Measurements from ENCODE around the gene IQSEC2. TPM values are rescaled to one million over a fixed set of nuclear protein-coding genes. Genes with fewer than 3 reads are reported as not detected.

The IQSEC2 gene
- total RNA-seq, 1 experiment from 2014 or later: 20.7 TPM

GRCh38 chrX:53255738-53256191 is 25.6 kb downstream of the IQSEC2 start:
- Histone ChIP-seq H3K27ac (ENCODE audit: low read depth, low read length) (no peak overlapping the region), H4K20me1 (ENCODE audit: insufficient read depth) (no peaks in the 10 kb centered on the region), H3K4me3 (replicated peaks in 1 of 2; ENCODE audit: low read depth in 1 of 2, low read length in 2 of 2) (no peak overlapping the region), H3K9me2 (ENCODE audit: insufficient read depth) (no peaks in the 10 kb centered on the region), H3K9ac (ENCODE audit: low read length) (no peak overlapping the region), H3K79me2 (ENCODE audit: insufficient read depth, low read length) (no peaks in the 10 kb centered on the region), H3K36me3 (ENCODE audit: control insufficient read depth in 1 of 2, insufficient read depth in 2 of 2, low read length in 2 of 2) (no peaks in the 10 kb centered on the region), H3K9me3 (ENCODE audit: control insufficient read depth in 1 of 2, insufficient read depth in 1 of 2, low read depth in 1 of 2, low read length in 2 of 2) (no peaks in the 10 kb centered on the region), H2AFZ (ENCODE audit: low read depth, low read length, poor library complexity, severe bottlenecking) (no peak overlapping the region), H3K27me3 (ENCODE audit: insufficient read depth, low read length) (no peaks in the 10 kb centered on the region), H3K4me1 (ENCODE audit: control insufficient read depth in 1 of 2, insufficient read depth in 2 of 2, low read length in 2 of 2) (no peaks in the 10 kb centered on the region), H3K4me2 (ENCODE audit: low read length) (no peak overlapping the region)
- BruUV-seq (replicated peaks): no TSS peak
- POLR2A ChIA-PET: no interaction called here
- DNase-seq (ENCODE audit: low read depth, low spot score): no peak
- RAD21 ChIA-PET (ENCODE audit: low non-redundant PET in 1 of 2, low total read pairs in 2 of 2, uncharacterized antibody in 2 of 2, unreplicated experiment in 2 of 2): no interaction called here
- no peak for TF ChIP-seq POLR2AphosphoS5 (IDR thresholded peaks at IDR 0.05; ENCODE audit: low read depth, low read length)
- no peak for TF ChIP-seq EZH2phosphoT487 (IDR thresholded peaks at IDR 0.05; ENCODE audit: borderline replicate concordance)
- no peak for TF ChIP-seq EZH2 (IDR thresholded peaks at IDR 0.05)
- TF ChIP-seq EGR1 (IDR thresholded peaks at IDR 0.05; ENCODE audit: low read depth): no peak
- TF ChIP-seq YY1 (IDR thresholded peaks at IDR 0.05; ENCODE audit: extremely low read depth, insufficient replicate concordance, low read depth, low read length): no peak
- no peak for TF ChIP-seq CTCF (IDR thresholded peaks at IDR 0.05 in 2 of 3, conservative IDR thresholded peaks at IDR 0.05 in 1 of 3; ENCODE audit: borderline replicate concordance in 1 of 3, insufficient read depth in 1 of 3, low read depth in 2 of 3, low read length in 2 of 3)
- no peak for TF ChIP-seq SIN3A (IDR thresholded peaks at IDR 0.05; ENCODE audit: low read depth)
- TF ChIP-seq RAD21 (IDR thresholded peaks at IDR 0.05; ENCODE audit: low read depth): no peak
- TF ChIP-seq SRF (IDR thresholded peaks at IDR 0.05; ENCODE audit: low read depth): no peak
- TF ChIP-seq CBX3 (IDR thresholded peaks at IDR 0.05; ENCODE audit: low read depth): no peak
- no peak for TF ChIP-seq REST (IDR thresholded peaks at IDR 0.05; ENCODE audit: low read depth)
- no peak for TF ChIP-seq SP1 (IDR thresholded peaks at IDR 0.05; ENCODE audit: low read depth)
- no peak for TF ChIP-seq JUND (IDR thresholded peaks at IDR 0.05)
- TF ChIP-seq ELF1 (IDR thresholded peaks at IDR 0.05; ENCODE audit: borderline replicate concordance, low read depth): no peak
- CTCF ChIA-PET: no interaction called here
- ATAC-seq: no peak
- intact Hi-C loops (cut with micrococcal nuclease): no loop called here

Measured in HCT116 (cell line).